GM12872 (cell line): ENCODE data around the gene ELFN2.

Source experiments
- CTCF ChIP-seq: IDR thresholded peaks from 3 replicates; pipeline ENCODE4 v1.5.1; 2011; ENCODE audit warnings: low read depth, mild to moderate bottlenecking, low read length, moderate library complexity; ENCODE audit not compliant: insufficient read depth

ELFN2 gene

DNA sequence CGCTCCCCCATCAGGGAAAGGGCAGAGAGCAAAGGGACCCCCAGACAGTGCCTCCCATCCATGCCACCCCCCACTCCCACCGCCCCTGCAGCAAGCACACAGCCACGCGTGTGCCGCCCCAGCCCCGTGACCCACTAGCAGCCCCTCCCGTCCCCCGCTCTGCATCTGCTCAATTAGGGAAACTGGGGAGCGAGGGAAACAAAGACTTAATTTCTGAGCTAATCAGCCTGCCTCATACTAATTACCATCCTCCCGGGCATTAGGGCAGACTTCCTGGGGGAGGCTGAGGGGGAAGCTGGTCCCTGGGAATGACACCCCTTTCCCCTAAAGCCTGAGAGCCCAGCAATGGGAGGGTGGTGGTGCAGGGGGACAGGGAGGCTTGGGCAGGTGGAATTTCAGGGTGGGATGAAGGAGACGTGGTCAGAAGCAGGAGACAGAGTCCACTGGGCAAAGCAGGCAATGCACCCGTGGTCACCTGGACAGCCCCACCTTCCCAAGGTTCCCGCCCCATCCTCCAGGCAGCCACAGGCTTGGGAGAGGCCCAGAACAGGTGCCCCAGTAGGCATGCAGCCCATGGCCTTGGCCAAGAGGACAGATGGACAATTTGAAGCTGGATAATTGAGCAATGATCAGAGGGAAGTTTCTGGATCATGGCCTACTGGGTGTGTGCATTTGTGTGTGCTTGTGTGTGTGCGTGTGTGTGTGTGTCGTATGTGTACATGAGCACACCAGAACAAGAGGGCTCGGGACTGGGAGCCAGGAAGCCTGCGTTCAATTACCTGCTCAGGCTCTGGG is 20.6 kb downstream of the ELFN2 start:
- TF ChIP-seq CTCF, result no peak

- TF ChIP-seq CTCF, result no peak
Measured at GRCh38 chr22:37404091-37404490, 23.2 kb downstream of the ELFN2 start.

GRCh38 chr22:37403267-37403960 is 23.9 kb downstream of the ELFN2 start:
- TF ChIP-seq CTCF, result no peak

DNA sequence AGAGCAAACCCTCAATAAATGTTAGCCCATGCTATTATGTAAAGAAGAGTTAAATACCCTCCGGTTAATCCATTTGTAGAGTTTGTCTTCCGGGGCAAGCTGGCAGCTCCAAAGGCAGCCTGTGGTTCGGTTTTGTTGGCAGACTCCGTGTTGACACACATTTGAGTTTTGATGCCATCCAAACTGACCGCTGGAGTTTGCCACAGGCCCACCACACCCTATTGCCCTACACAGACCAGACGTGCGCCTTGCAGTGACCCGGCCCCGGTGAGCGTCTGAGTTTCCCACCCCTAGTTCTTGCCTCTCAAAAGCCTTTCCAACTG is 25.1 kb downstream of the ELFN2 start:
- TF ChIP-seq CTCF, result no peak

GRCh38 chr22:37401401-37402183 is 25.7 kb downstream of the ELFN2 start:
- TF ChIP-seq CTCF, result no peak

DNA sequence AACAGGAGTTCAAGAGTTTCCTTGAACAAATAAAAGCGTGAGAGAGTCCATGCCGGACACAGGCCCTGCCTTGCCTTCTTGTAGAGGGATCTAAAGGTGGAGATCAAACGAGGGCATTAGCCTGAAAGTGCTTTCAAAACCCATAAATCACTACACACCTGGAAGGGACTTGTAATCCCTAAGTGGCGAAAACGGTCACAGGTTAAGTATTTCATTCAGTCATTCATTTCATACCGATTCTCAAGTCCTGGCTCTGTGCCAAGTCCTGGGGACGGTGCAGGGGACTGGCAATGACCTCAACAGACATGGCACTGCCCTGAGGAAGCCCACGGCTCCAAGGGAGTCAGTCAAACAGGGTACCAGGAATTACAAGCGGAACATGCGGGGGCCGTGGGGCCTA is 26.6 kb downstream of the ELFN2 start:
- no peak for TF ChIP-seq CTCF

GRCh38 chr22:37397226-37397625 is 30.1 kb downstream of the ELFN2 start:
- no peak for TF ChIP-seq CTCF
